HepG2 (cell line): ENCODE measurements around the gene TMEM214. TPM values are rescaled to one million over a fixed set of nuclear protein-coding genes. Genes with fewer than 3 reads are reported as not detected.
A peak's percentile ranks its signal among the peaks of the same experiment; 100 is the strongest.

Experiments used
- ATAD3A ChIP-seq: sonication (generic); formaldehyde crosslinking; IDR thresholded peaks from 2 replicates; pipeline ENCODE4 v1.4.0; 2020; ENCODE audit warnings: missing genetic modification reagents
- CHD4 ChIP-seq: fragments of 200-600 bp; sonication (generic); IDR thresholded peaks from 2 replicates; pipeline ENCODE4 v1.7.0; 2017; ENCODE audit warnings: mild to moderate bottlenecking, low read length, borderline replicate concordance
- MATR3 ChIP-seq: sonication (generic); formaldehyde crosslinking; IDR thresholded peaks from 2 replicates; pipeline ENCODE4 v1.4.0; 2020; ENCODE audit warnings: missing genetic modification reagents
- U2AF1 ChIP-seq: fragments of 200-400 bp; formaldehyde crosslinking; optimal IDR thresholded peaks from 2 replicates; pipeline ENCODE3; 2017; ENCODE audit warnings: mild to moderate bottlenecking, low read depth, low read length
- ZNF615 ChIP-seq: sonication (generic); formaldehyde crosslinking; IDR thresholded peaks from 2 replicates; pipeline ENCODE4 v1.5.0; 2020; ENCODE audit warnings: mild to moderate bottlenecking, missing genetic modification reagents, borderline replicate concordance
- ZNF788 ChIP-seq: sonication (generic); formaldehyde crosslinking; IDR thresholded peaks from 2 replicates; pipeline ENCODE4 v1.5.0; 2020; ENCODE audit warnings: mild to moderate bottlenecking, missing genetic modification reagents, borderline replicate concordance
- ZNF878 ChIP-seq: sonication (generic); formaldehyde crosslinking; IDR thresholded peaks from 2 replicates; pipeline ENCODE4 v1.8.1; 2023; ENCODE audit warnings: mild to moderate bottlenecking, missing genetic modification reagents, moderate library complexity
- polyA plus RNA-seq, 8 experiments: library from polyadenylated mRNA; depleted of rRNA in 3 of 8; stranded (reverse) in 7 of 8; unstranded in 1 of 8; fragments of >200 nt; fragmentation: Illumina TruSeq in 4 of 8; extraction: Trizol in 4 of 8; gene quantifications; 2 replicates each; pipeline versions ENCODE4 v1.2.1 to v1.2.3, GENCODE V29; 2011 to 2016; ENCODE audit warnings: low read depth in 4 of 8, missing spikeins in 1 of 8, mixed read lengths in 1 of 8; ENCODE audit not compliant: insufficient read depth in 1 of 8
- total RNA-seq, 5 experiments: library from RNA; depleted of rRNA; stranded (reverse); fragments of >200 nt; fragmentation: Illumina TruSeq; extraction: Trizol; gene quantifications; 2 replicates each; pipeline ENCODE4 v1.2.3, GENCODE V29; 2016; ENCODE audit warnings: low read depth in 1 of 5
- TF ChIP-seq, protein P1 (sequence below): sonication (generic); formaldehyde crosslinking; IDR thresholded peaks from one replicate; pipeline ENCODE4 v1.5.1; 2020; ENCODE audit warnings: mild to moderate bottlenecking, missing genetic modification reagents; ENCODE audit errors: not compliant biosample characterization
- TF ChIP-seq, protein P2 (sequence below): fragments of 450-650 bp; IDR thresholded peaks from 2 replicates; pipeline ENCODE4 v1.6.1; 2016
- TF ChIP-seq, protein P3 (sequence below), 2 experiments: sonication (generic) in 1 of 2; formaldehyde crosslinking in 1 of 2; IDR thresholded peaks; 2 replicates each; pipeline versions ENCODE4 v1.4.0 to v1.6.1; 2016 to 2020; ENCODE audit warnings: borderline replicate concordance in 1 of 2, low read depth in 1 of 2, mild to moderate bottlenecking in 1 of 2, missing genetic modification reagents in 1 of 2
- TF ChIP-seq, protein P4 (sequence below): sonication (generic); formaldehyde crosslinking; IDR thresholded peaks from 2 replicates; pipeline ENCODE4 v1.4.0; 2020; ENCODE audit warnings: missing genetic modification reagents; ENCODE audit errors: not compliant biosample characterization

The TMEM214 gene
- total and polyA plus RNA-seq, 2 of the 13 experiments (the other 11 are each of a cell fraction or from before 2014, with no cell fraction given) = 58.3 to 132 TPM

DNA sequence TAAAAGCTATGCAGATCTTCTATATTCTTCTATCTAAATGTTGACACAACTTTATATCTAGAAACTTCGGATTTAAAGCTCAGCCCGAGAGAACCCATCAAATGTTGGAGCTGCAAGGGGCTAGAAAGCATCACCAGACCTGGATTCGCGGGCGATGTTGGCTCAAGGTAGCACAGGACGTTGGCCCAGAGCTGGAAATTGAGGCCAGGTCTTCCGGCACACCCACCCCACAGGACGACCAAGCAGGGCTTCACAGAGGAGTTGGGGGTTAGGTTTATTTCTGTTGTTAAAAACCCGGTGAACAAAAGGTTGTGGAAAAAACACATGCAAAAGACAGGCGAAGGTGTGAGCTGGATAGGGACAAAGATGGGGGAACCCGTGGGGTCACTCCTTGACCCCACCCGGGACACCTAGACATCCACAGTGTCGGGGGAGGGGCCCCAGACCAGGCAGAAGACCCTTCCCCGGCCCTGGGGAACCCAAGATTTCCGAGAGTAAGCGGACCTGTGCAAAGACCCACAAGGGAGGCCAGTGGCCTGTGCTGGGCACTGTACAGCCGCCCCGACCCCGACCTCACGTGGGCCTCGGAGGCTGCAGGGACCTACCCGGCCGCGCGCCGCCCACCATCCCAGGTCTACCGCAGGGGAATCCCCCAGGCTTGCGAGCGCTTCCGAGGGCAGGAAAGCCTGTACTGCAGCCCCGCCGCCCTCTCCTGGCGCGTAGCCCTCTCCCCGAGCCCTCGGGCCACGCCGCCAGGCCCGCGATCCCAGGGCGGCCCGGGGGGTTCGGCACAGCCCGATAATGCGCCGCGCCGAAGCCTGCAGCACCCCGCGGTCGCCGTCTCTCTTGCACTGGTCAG, 16.9 kb downstream of the TMEM214 start (continued):
- TF ChIP-seq, protein P1, sequence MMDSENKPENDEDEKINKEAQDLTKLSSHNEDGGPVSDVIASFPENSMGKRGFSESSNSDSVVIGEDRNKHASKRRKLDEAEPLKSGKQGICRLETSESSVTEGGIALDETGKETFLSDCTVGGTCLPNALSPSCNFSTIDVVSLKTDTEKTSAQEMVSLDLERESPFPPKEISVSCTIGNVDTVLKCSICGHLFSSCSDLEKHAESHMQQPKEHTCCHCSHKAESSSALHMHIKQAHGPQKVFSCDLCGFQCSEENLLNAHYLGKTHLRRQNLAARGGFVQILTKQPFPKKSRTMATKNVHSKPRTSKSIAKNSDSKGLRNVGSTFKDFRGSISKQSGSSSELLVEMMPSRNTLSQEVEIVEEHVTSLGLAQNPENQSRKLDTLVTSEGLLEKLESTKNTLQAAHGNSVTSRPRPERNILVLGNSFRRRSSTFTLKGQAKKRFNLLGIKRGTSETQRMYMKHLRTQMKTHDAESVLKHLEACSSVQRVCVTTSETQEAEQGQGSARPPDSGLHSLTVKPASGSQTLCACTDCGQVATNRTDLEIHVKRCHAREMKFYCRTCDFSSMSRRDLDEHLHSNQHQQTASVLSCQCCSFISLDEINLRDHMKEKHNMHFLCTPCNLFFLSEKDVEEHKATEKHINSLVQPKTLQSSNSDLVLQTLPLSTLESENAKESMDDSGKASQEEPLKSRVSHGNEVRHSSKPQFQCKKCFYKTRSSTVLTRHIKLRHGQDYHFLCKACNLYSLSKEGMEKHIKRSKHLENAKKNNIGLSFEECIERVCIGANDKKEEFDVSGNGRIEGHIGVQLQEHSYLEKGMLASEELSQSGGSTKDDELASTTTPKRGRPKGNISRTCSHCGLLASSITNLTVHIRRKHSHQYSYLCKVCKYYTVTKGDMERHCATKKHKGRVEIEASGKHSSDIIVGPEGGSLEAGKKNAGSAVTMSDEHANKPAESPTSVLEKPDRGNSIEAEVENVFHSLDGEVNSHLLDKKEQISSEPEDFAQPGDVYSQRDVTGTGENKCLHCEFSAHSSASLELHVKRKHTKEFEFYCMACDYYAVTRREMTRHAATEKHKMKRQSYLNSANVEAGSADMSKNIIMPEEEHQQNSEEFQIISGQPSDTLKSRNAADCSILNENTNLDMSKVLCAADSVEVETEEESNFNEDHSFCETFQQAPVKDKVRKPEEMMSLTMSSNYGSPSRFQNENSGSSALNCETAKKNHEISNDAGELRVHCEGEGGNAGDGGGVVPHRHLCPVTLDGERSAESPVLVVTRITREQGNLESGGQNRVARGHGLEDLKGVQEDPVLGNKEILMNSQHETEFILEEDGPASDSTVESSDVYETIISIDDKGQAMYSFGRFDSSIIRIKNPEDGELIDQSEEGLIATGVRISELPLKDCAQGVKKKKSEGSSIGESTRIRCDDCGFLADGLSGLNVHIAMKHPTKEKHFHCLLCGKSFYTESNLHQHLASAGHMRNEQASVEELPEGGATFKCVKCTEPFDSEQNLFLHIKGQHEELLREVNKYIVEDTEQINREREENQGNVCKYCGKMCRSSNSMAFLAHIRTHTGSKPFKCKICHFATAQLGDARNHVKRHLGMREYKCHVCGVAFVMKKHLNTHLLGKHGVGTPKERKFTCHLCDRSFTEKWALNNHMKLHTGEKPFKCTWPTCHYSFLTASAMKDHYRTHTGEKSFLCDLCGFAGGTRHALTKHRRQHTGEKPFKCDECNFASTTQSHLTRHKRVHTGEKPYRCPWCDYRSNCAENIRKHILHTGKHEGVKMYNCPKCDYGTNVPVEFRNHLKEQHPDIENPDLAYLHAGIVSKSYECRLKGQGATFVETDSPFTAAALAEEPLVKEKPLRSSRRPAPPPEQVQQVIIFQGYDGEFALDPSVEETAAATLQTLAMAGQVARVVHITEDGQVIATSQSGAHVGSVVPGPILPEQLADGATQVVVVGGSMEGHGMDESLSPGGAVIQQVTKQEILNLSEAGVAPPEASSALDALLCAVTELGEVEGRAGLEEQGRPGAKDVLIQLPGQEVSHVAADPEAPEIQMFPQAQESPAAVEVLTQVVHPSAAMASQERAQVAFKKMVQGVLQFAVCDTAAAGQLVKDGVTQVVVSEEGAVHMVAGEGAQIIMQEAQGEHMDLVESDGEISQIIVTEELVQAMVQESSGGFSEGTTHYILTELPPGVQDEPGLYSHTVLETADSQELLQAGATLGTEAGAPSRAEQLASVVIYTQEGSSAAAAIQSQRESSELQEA = peak; percentile 78
- TF ChIP-seq ZNF878 = 0 out of 2 replicates have a peak, but pooled peaks have one; percentile 7
- TF ChIP-seq, protein P2, sequence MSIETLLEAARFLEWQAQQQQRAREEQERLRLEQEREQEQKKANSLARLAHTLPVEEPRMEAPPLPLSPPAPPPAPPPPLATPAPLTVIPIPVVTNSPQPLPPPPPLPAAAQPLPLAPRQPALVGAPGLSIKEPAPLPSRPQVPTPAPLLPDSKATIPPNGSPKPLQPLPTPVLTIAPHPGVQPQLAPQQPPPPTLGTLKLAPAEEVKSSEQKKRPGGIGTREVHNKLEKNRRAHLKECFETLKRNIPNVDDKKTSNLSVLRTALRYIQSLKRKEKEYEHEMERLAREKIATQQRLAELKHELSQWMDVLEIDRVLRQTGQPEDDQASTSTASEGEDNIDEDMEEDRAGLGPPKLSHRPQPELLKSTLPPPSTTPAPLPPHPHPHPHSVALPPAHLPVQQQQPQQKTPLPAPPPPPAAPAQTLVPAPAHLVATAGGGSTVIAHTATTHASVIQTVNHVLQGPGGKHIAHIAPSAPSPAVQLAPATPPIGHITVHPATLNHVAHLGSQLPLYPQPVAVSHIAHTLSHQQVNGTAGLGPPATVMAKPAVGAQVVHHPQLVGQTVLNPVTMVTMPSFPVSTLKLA = no peak
- TF ChIP-seq, protein P3, sequence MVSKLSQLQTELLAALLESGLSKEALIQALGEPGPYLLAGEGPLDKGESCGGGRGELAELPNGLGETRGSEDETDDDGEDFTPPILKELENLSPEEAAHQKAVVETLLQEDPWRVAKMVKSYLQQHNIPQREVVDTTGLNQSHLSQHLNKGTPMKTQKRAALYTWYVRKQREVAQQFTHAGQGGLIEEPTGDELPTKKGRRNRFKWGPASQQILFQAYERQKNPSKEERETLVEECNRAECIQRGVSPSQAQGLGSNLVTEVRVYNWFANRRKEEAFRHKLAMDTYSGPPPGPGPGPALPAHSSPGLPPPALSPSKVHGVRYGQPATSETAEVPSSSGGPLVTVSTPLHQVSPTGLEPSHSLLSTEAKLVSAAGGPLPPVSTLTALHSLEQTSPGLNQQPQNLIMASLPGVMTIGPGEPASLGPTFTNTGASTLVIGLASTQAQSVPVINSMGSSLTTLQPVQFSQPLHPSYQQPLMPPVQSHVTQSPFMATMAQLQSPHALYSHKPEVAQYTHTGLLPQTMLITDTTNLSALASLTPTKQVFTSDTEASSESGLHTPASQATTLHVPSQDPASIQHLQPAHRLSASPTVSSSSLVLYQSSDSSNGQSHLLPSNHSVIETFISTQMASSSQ (IDR thresholded peaks at IDR 0.05; ENCODE audit: low read depth) = no peak
- TF ChIP-seq, protein P3 (CRISPR knock-in tag; IDR thresholded peaks at IDR 0.05; ENCODE audit: borderline replicate concordance) = no peak
- TF ChIP-seq ZNF615 = no peak
- TF ChIP-seq MATR3 (CRISPR knock-in tag) = no peak
- peak; percentile 29 for TF ChIP-seq U2AF1
- peak; percentile 14; the same call in 1 of the 2 replicates for TF ChIP-seq ZNF788 (CRISPR knock-in tag)
- TF ChIP-seq CHD4 = no peak
- TF ChIP-seq, protein P4, sequence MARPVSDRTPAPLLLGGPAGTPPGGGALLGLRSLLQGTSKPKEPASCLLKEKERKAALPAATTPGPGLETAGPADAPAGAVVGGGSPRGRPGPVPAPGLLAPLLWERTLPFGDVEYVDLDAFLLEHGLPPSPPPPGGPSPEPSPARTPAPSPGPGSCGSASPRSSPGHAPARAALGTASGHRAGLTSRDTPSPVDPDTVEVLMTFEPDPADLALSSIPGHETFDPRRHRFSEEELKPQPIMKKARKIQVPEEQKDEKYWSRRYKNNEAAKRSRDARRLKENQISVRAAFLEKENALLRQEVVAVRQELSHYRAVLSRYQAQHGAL (CRISPR knock-in tag) = peak; percentile 51
- TF ChIP-seq ATAD3A (CRISPR knock-in tag) = no peak
